ENCODE measurements around the gene CDHR5. TPM values are rescaled to one million over a fixed set of nuclear protein-coding genes. Genes with fewer than 3 reads are reported as not detected.
A peak's percentile ranks its signal among the peaks of the same experiment; 100 is the strongest.

CDHR5 gene
- total RNA-seq, 1 donor from 2014 or later = not detected

- H3K27ac ChIP-seq = no peak overlapping the region
- intact Hi-C loops (cut with DNase I) = no loop called here
- H3K9me3 ChIP-seq = no peaks in the 10 kb centered on the region
- TF ChIP-seq, protein P1, sequence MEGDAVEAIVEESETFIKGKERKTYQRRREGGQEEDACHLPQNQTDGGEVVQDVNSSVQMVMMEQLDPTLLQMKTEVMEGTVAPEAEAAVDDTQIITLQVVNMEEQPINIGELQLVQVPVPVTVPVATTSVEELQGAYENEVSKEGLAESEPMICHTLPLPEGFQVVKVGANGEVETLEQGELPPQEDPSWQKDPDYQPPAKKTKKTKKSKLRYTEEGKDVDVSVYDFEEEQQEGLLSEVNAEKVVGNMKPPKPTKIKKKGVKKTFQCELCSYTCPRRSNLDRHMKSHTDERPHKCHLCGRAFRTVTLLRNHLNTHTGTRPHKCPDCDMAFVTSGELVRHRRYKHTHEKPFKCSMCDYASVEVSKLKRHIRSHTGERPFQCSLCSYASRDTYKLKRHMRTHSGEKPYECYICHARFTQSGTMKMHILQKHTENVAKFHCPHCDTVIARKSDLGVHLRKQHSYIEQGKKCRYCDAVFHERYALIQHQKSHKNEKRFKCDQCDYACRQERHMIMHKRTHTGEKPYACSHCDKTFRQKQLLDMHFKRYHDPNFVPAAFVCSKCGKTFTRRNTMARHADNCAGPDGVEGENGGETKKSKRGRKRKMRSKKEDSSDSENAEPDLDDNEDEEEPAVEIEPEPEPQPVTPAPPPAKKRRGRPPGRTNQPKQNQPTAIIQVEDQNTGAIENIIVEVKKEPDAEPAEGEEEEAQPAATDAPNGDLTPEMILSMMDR (IDR thresholded peaks at IDR 0.05) = no peak
- no peaks in the 10 kb centered on the region for H3K27me3 ChIP-seq (ENCODE audit: low read depth)
- no peak overlapping the region for H3K4me3 ChIP-seq
- DNase-seq = no peak
- no peaks in the 10 kb centered on the region for H3K36me3 ChIP-seq
- peaks cover 45% of the 10 kb centered on the region for H3K4me1 ChIP-seq
- no peak for ATAC-seq
Measured at GRCh38 chr11:571802-572185, 53.0 kb downstream of the CDHR5 start.

DNA sequence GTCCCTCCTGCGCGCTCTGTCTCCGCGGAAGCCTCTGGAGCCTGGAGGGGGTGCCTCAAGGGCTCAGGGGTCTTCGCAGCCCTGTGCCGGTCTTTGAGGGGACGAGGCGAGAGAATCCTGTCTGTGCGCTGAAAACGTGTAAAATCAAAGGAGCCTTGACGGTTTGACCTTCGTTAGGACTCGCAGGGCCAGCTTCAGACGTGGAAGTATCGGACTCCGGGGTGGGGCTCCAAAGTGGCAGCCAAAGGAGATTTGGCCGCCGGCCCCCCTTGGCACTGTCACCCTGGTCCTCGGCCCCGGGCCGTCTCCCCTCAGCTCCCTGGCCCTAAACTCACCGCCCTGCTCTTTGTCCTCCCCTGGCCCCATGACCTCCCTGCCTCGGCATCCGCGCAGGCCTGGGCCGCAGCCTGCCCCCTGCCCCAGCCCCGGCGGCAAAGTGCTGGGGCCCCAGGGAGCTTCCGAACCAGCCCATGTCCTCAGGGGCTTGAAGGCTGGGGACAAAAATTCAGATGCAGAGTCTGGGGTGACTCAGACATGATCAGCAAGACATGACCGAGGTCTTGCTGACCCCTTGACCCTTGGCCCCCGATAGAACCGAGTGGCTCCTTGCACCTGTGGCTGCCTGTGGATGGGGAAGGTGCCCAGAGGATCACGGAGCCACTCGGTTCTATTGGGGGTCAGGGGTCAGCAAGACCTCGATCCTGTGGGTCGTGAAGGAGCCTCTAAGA lies 55.4 kb downstream of the CDHR5 start:
- no peak for DNase-seq
- ATAC-seq = no peak
- no peaks in the 10 kb centered on the region for H3K36me3 ChIP-seq
- peak overlapping the region; percentile 88 for H3K27ac ChIP-seq
- no peaks in the 10 kb centered on the region for H3K27me3 ChIP-seq (ENCODE audit: low read depth)
- intact Hi-C loops (cut with DNase I) = no loop called here
- peak overlapping the region; percentile 68 for H3K4me3 ChIP-seq
- peaks cover 34% of the 10 kb centered on the region for H3K4me1 ChIP-seq
- TF ChIP-seq, protein P1 (IDR thresholded peaks at IDR 0.05) = no peak
- no peaks in the 10 kb centered on the region for H3K9me3 ChIP-seq

- DNase-seq (peak; percentile 95), ATAC-seq (peak; percentile 93 to 94)
- H3K4me1 ChIP-seq = peaks cover 36% of the 10 kb centered on the region
- H3K9me3 ChIP-seq = no peaks in the 10 kb centered on the region
- TF ChIP-seq, protein P1 (IDR thresholded peaks at IDR 0.05) = no peak
- H3K27me3 ChIP-seq (ENCODE audit: low read depth) = no peaks in the 10 kb centered on the region
- intact Hi-C loops (cut with DNase I) = no loop called here
- peak overlapping the region; percentile 88 for H3K27ac ChIP-seq
- H3K4me3 ChIP-seq = peak overlapping the region; percentile 68
- H3K36me3 ChIP-seq = no peaks in the 10 kb centered on the region
Measured at GRCh38 chr11:568306-569157, 56.2 kb downstream of the CDHR5 start.

- intact Hi-C loops (cut with DNase I) = no loop called here
- peaks cover 36% of the 10 kb centered on the region for H3K4me1 ChIP-seq
- H3K4me3 ChIP-seq = peak overlapping the region; percentile 68
- DNase-seq = no peak
- H3K9me3 ChIP-seq = no peaks in the 10 kb centered on the region
- peak; percentile 2 to 4 for ATAC-seq
- peaks cover 7% of the 10 kb centered on the region for H3K36me3 ChIP-seq
- TF ChIP-seq, protein P1 (IDR thresholded peaks at IDR 0.05) = no peak
- peak overlapping the region; percentile 88 for H3K27ac ChIP-seq
- H3K27me3 ChIP-seq (ENCODE audit: low read depth) = no peaks in the 10 kb centered on the region
Measured at GRCh38 chr11:567629-568292, 57.0 kb downstream of the CDHR5 start.

- peaks cover 39% of the 10 kb centered on the region for H3K4me1 ChIP-seq
- no peak for ATAC-seq
Measured at GRCh38 chr11:567011-567628, 57.6 kb downstream of the CDHR5 start.

More at GRCh38 chr11:567011-567628, 57.6 kb downstream of the CDHR5 start:
- Histone ChIP-seq H3K4me3 (peak overlapping the region; percentile 68), H3K9me3 (no peaks in the 10 kb centered on the region), H3K27ac (peak overlapping the region; percentile 88), H3K36me3 (peaks cover 7% of the 10 kb centered on the region), H3K27me3 (ENCODE audit: low read depth) (no peaks in the 10 kb centered on the region)
- intact Hi-C loops (cut with DNase I) = no loop called here
- TF ChIP-seq, protein P1 (IDR thresholded peaks at IDR 0.05) = no peak
- no peak for DNase-seq
